ENCODE measurements around the gene KATNB1. TPM values are rescaled to one million over a fixed set of nuclear protein-coding genes. Genes with fewer than 3 reads are reported as not detected.

KATNB1 gene
- total RNA-seq, 2 donors from 2014 or later, result 9.0 to 16.2 TPM

DNA sequence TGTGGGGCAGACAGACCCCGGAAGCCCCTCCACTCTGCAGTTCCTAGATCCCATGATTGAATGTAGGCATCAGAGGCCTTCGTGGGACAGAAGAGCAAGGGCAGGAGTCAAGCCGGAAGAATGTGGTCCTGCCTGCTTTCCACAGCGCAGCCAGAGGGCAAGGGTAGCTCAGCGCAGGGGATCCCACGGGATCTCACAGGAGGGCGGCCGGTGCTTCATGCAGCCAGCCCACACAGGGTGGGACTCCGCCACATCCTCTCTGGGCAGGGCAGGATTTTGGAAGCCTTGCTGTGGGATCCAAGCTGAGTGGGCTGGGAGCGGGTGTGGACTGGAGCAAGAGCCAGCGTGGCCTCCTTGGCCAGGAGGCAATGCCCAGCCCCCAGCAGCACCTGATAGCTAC lies 13.0 kb downstream of the KATNB1 start:
- Histone ChIP-seq H3K27me3 (replicated peaks; ENCODE audit: insufficient read depth) (no peaks in the 10 kb centered on the region), H3K27ac (no peak overlapping the region), H3K9me3 (no peaks in the 10 kb centered on the region), H3K36me3 (peaks cover 25% of the 10 kb centered on the region), H3K4me1 (ENCODE audit: control insufficient read depth in 1 of 2, low read depth in 2 of 2) (no peaks in the 10 kb centered on the region), H3K4me3 (no peak overlapping the region)
- TF ChIP-seq CTCF (IDR thresholded peaks at IDR 0.05), result no peak
- no peak for ATAC-seq (ENCODE audit: insufficient number of reproducible peaks, low FRiP score, low read depth)
- no peak for DNase-seq (ENCODE audit: low spot score)

GRCh38 chr16:57749101-57749692 lies 13.6 kb downstream of the KATNB1 start:
- peaks cover 24% of the 10 kb centered on the region for H3K36me3 ChIP-seq
- H3K4me1 ChIP-seq (ENCODE audit: control insufficient read depth in 1 of 2, low read depth in 2 of 2), result no peaks in the 10 kb centered on the region
- H3K27me3 ChIP-seq (replicated peaks; ENCODE audit: insufficient read depth), result no peaks in the 10 kb centered on the region
- ATAC-seq (ENCODE audit: insufficient number of reproducible peaks, low FRiP score, low read depth), result no peak
- H3K4me3 ChIP-seq, result no peak overlapping the region
- no peaks in the 10 kb centered on the region for H3K9me3 ChIP-seq
- no peak overlapping the region for H3K27ac ChIP-seq
- TF ChIP-seq CTCF (IDR thresholded peaks at IDR 0.05), result no peak
- no peak for DNase-seq (ENCODE audit: low spot score)

DNA sequence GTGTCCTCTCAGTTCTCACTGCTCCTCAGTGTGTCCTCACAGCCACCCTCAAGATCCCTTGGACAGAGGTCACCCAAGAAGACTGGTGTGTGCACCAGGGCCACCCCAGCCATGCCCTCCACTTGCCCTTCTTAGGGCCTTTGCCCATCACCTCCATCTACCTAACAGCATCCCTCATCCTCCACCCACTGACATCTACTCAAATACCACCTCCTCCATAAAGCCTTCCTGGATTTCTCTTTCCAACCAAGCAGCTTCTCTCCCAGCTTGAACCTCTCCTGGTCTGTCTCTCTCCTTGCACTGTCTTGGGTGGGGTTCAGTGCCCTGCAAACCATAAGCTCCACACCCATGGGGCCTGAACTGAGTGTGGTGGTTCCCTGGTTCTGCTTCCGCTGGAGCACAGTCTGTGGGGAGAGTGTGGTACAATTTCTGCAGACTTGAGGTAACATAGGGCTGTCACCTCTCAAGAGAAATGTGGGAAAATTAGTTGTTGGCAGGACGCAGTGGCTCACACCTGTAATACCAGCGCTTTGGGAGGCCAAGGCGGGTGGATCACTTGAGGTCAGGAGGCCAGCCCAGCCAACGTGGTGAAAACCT lies 14.4 kb downstream of the KATNB1 start:
- H3K36me3 ChIP-seq, result peaks cover 21% of the 10 kb centered on the region

DNA sequence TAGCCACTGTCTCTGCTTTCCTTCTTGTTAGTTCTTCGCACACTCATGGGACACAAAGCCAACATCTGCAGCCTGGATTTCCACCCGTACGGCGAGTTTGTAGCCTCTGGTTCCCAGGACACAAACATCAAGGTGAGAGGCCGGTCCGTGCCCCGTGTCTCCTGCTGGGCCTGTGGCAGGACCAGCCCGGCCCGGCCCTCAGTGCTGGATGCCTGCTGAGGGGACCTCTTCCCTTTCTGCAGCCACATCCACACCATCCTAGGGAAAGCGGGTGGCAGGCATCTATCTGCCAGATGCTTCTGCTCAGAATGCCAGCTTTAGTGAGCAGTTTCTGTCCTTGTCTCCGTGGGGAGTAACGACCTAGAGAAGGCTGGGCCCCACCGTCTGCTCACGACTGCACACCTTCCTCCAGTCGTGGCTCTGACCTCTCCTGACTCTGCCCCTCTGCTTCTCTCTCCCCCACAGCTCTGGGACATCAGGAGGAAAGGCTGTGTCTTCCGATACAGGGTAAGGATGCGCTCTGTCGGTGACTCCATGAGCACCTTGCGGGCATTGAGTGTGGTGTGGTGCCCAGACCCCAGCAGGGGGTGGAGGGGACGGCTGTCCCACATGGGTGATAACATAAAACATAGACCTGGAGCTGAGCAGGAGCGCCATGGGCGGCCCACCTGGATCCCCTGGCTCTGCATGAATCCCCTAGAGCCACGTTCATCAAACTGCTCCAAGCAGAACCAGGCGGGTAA lies 15.4 kb downstream of the KATNB1 start:
- ATAC-seq (ENCODE audit: insufficient number of reproducible peaks, low FRiP score, low read depth) (no peak), DNase-seq (ENCODE audit: low spot score) (no peak)
- no peaks in the 10 kb centered on the region for H3K4me1 ChIP-seq (ENCODE audit: control insufficient read depth in 1 of 2, low read depth in 2 of 2)
- H3K9me3 ChIP-seq, result no peaks in the 10 kb centered on the region
- H3K27me3 ChIP-seq (replicated peaks; ENCODE audit: insufficient read depth), result no peaks in the 10 kb centered on the region
- TF ChIP-seq CTCF (IDR thresholded peaks at IDR 0.05), result no peak
- H3K27ac ChIP-seq, result no peak overlapping the region
- H3K36me3 ChIP-seq, result peaks cover 27% of the 10 kb centered on the region
- no peak overlapping the region for H3K4me3 ChIP-seq

More for the DNA sequence above, 14.4 kb downstream of the KATNB1 start:
- TF ChIP-seq CTCF (IDR thresholded peaks at IDR 0.05), result no peak
- Histone ChIP-seq H3K27ac (no peak overlapping the region), H3K4me3 (no peak overlapping the region), H3K9me3 (no peaks in the 10 kb centered on the region), H3K27me3 (replicated peaks; ENCODE audit: insufficient read depth) (no peaks in the 10 kb centered on the region), H3K4me1 (ENCODE audit: control insufficient read depth in 1 of 2, low read depth in 2 of 2) (no peaks in the 10 kb centered on the region)
- ATAC-seq (ENCODE audit: insufficient number of reproducible peaks, low FRiP score, low read depth), result no peak
- no peak for DNase-seq (ENCODE audit: low spot score)

DNA sequence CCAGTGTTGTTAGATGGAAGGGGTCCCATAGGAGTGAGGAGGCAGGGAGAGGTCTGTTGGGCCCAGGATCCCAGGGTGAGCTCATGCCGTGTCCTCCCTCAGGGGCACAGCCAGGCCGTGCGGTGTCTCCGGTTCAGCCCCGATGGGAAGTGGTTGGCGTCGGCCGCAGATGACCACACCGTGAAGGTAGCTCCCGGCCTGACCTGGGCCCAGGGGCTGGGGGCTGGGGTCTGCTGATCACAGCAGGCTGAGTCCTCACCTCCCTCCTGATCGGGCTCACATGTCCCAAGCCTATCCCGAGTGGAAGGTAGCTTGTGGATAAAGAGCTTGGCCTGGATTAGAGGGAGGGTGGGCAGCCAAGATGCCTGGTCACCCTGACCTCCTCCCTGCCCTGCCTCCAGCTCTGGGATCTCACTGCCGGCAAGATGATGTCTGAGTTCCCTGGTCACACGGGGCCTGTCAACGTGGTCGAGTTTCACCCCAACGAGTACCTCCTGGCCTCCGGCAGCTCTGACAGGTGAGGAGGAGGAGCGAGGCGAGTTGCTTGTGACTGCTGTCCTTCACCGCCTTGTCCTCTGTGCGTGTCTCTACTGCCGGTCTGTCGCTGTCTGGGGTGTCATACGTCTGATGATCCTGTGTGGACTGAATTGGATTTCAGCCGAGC lies 16.1 kb downstream of the KATNB1 start:
- Histone ChIP-seq H3K27ac (no peak overlapping the region), H3K9me3 (no peaks in the 10 kb centered on the region), H3K4me3 (no peak overlapping the region), H3K4me1 (ENCODE audit: control insufficient read depth in 1 of 2, low read depth in 2 of 2) (no peaks in the 10 kb centered on the region), H3K27me3 (replicated peaks; ENCODE audit: insufficient read depth) (no peaks in the 10 kb centered on the region), H3K36me3 (peaks cover 27% of the 10 kb centered on the region)
- no peak for TF ChIP-seq CTCF (IDR thresholded peaks at IDR 0.05)
- DNase-seq (ENCODE audit: low spot score) (no peak), ATAC-seq (ENCODE audit: insufficient number of reproducible peaks, low FRiP score, low read depth) (no peak)
